GM19035 (cell line): ENCODE data around the gene AKR1C1.
"Not testable (repeated sequence)": the region's sequence is repeated elsewhere in the genome, so short reads cannot be mapped to it uniquely, and the experiment has no call there.

ENCODE experiments used
- ATAC-seq: cut with Tn5 transposase; IDR thresholded peaks from one replicate; pipeline ENCODE4 v1.9.1; 2021; ENCODE audit not compliant: unreplicated experiment

The AKR1C1 gene

GRCh38 chr10:4962876-4963814, at the start of gene AKR1C1:
Gene AKR1C1 (plus strand): TSS chr10:4963415. CDS start chr10:4963445, 30 bp downstream.
- not testable (repeated sequence) for ATAC-seq

GRCh38 chr10:4914213-4914850, 48.9 kb upstream of the AKR1C1 start:
- ATAC-seq: no peak

GRCh38 chr10:4916086-4916716, 47.0 kb upstream of the AKR1C1 start:
- no peak for ATAC-seq

GRCh38 chr10:4918236-4918635, 45.0 kb upstream of the AKR1C1 start:
- ATAC-seq: no peak

- not testable (repeated sequence) for ATAC-seq
Observed at GRCh38 chr10:4924482-4924881, 38.7 kb upstream of the AKR1C1 start.

- ATAC-seq: no peak
Observed at GRCh38 chr10:4926400-4926799, 36.8 kb upstream of the AKR1C1 start.

- no peak for ATAC-seq
Observed at GRCh38 chr10:4931587-4931986, 31.6 kb upstream of the AKR1C1 start.

GRCh38 chr10:4934391-4934987, 28.7 kb upstream of the AKR1C1 start:
- ATAC-seq: no peak

GRCh38 chr10:4937346-4937745, 25.9 kb upstream of the AKR1C1 start:
- no peak for ATAC-seq

GRCh38 chr10:4939224-4940072, 23.8 kb upstream of the AKR1C1 start:
- ATAC-seq: no peak

GRCh38 chr10:4940073-4940428, 23.2 kb upstream of the AKR1C1 start:
- not testable (repeated sequence) for ATAC-seq

GRCh38 chr10:4940909-4941308, 22.3 kb upstream of the AKR1C1 start:
- not testable (repeated sequence) for ATAC-seq

- ATAC-seq: no peak
Observed at GRCh38 chr10:4941540-4942330, 21.5 kb upstream of the AKR1C1 start.

- ATAC-seq: not testable (repeated sequence)
Observed at GRCh38 chr10:4942931-4943330, 20.3 kb upstream of the AKR1C1 start.

GRCh38 chr10:4943416-4943815, 19.8 kb upstream of the AKR1C1 start:
- ATAC-seq: not testable (repeated sequence)

GRCh38 chr10:4943821-4944220, 19.4 kb upstream of the AKR1C1 start:
- ATAC-seq: no peak

GRCh38 chr10:4944841-4945240, 18.4 kb upstream of the AKR1C1 start:
- no peak for ATAC-seq

- no peak for ATAC-seq
Observed at GRCh38 chr10:4945766-4946717, 17.2 kb upstream of the AKR1C1 start.
